OCI-LY7 (cell line): Measurements from ENCODE around the gene MTF2. TPM values are rescaled to one million over a fixed set of nuclear protein-coding genes. Genes with fewer than 3 reads are reported as not detected.

Experiments
- BruUV-seq: library from RNA; stranded (reverse); fragments of 400-500 nt; replicated peaks from 2 replicates; lab custom pipeline; 2021; lab: Mats Ljungman, UMichigan
- CTCF ChIA-PET: fragments of 300-600 bp; sonication (Branson Sonifier 250); formaldehyde crosslinking; loops from one replicate; lab custom pipeline; 2022; ENCODE audit warnings: antibody characterized with exemption; ENCODE audit not compliant: unreplicated experiment; lab: Charles Lee
- POLR2A ChIA-PET: fragments of 300-600 bp; sonication (Branson Sonifier 250); formaldehyde crosslinking; loops from one replicate; lab custom pipeline; 2022; ENCODE audit warnings: antibody characterized with exemption; lab: Charles Lee
- DNase-seq: peaks from one replicate; pipeline ENCODE4 v3.0.0-alpha.2; 2015; ENCODE audit warnings: low spot score
- H2AFZ ChIP-seq: fragments of 200-600 bp; sonication (generic), shearing (Covaris generic); 2 replicates; pipeline ENCODE4 v1.6.1; 2014; ENCODE audit warnings: mild to moderate bottlenecking, antibody characterized with exemption, low read length, moderate library complexity
- H3K27ac ChIP-seq: fragments of 200-600 bp; sonication (generic); 2 replicates; pipeline ENCODE4 v1.5.1; 2014; ENCODE audit warnings: mixed run types, low read depth, mild to moderate bottlenecking, moderate library complexity, low read length, inconsistent platforms; ENCODE audit not compliant: poor library complexity, severe bottlenecking
- H3K36me3 ChIP-seq: fragments of 200-600 bp; sonication (generic); 2 replicates; pipeline ENCODE4 v1.6.1; 2014; ENCODE audit warnings: mild to moderate bottlenecking, antibody characterized with exemption, low read length, moderate library complexity, mixed read lengths; ENCODE audit not compliant: insufficient read depth
- H3K4me1 ChIP-seq: fragments of 200-600 bp; sonication (generic); 2 replicates; pipeline ENCODE4 v1.5.1; 2014; ENCODE audit warnings: mild to moderate bottlenecking, low read length; ENCODE audit not compliant: insufficient read depth, poor library complexity, severe bottlenecking
- H3K4me2 ChIP-seq: fragments of 200-600 bp; sonication (generic); 2 replicates; pipeline ENCODE4 v1.6.1; 2014; ENCODE audit warnings: mild to moderate bottlenecking, low read length
- H3K4me3 ChIP-seq: fragments of 200-600 bp; sonication (generic); 2 replicates; pipeline ENCODE4 v1.5.1; 2014; ENCODE audit warnings: mild to moderate bottlenecking, low read depth, low read length; ENCODE audit not compliant: poor library complexity, severe bottlenecking
- H3K79me2 ChIP-seq: fragments of 200-600 bp; sonication (generic); 2 replicates; pipeline ENCODE4 v1.6.1; 2016; ENCODE audit warnings: low read depth, mild to moderate bottlenecking, low read length, moderate library complexity, mixed read lengths; ENCODE audit not compliant: insufficient read depth
- H3K9me2 ChIP-seq: fragments of 200-600 bp; sonication (generic); 2 replicates; pipeline ENCODE4 v1.6.1; 2016; ENCODE audit warnings: mild to moderate bottlenecking, low read length, mixed read lengths; ENCODE audit not compliant: insufficient read depth
- H3K9me3 ChIP-seq: fragments of 200-600 bp; sonication (generic); 2 replicates; pipeline ENCODE4 v1.6.1; 2014; ENCODE audit warnings: mild to moderate bottlenecking, mixed run types, low read length, mixed read lengths
- H4K20me1 ChIP-seq: fragments of 200-600 bp; sonication (generic); 2 replicates; pipeline ENCODE4 v1.6.1; 2014; ENCODE audit warnings: mild to moderate bottlenecking, antibody characterized with exemption, low read length, moderate library complexity, mixed read lengths; ENCODE audit not compliant: insufficient read depth
- CTCF ChIP-seq: fragments of 200-600 bp; sonication (generic); conservative IDR thresholded peaks from 2 replicates; pipeline ENCODE4 v1.5.1; 2014; ENCODE audit warnings: mild to moderate bottlenecking, antibody characterized with exemption, low read length, moderate library complexity, mixed read lengths
- EZH2phosphoT487 ChIP-seq: fragments of 200-600 bp; sonication (generic); IDR thresholded peaks from 2 replicates; pipeline ENCODE4 v1.6.1; 2018; ENCODE audit warnings: low read depth, borderline replicate concordance, mild to moderate bottlenecking, mixed run types, antibody characterized with exemption, low read length, moderate library complexity, mixed read lengths
- intact Hi-C: fragments of 100-400 bp; cut with micrococcal nuclease; formaldehyde crosslinking; loops from one replicate; pipeline ENCODE4 v1.10.0; 2022; ENCODE audit not compliant: unreplicated experiment
- total RNA-seq, 2 experiments: library from RNA; depleted of rRNA in 1 of 2; stranded (reverse); fragments of >200 nt in 1 of 2; shearing (Covaris generic) in 1 of 2; gene quantifications; 2 replicates each; pipeline ENCODE4 v1.2.3, GENCODE V29; 2014 to 2022

The MTF2 gene
- total RNA-seq, 2 experiments from 2014 or later, result 48.1 to 112 TPM

- Histone ChIP-seq H3K79me2 (peaks cover 50% of the 10 kb centered on the region; the same call in 1 of the 2 replicates), H3K9me2 (no peaks in the 10 kb centered on the region), H4K20me1 (peaks cover 11% of the 10 kb centered on the region; the same call in 1 of the 2 replicates), H3K9me3 (no peaks in the 10 kb centered on the region), H2AFZ (no peak overlapping the region), H3K4me2 (no peak overlapping the region), H3K36me3 (peaks cover 96% of the 10 kb centered on the region), H3K4me3 (no peak overlapping the region), H3K27ac (no peak overlapping the region), H3K4me1 (no peaks in the 10 kb centered on the region)
- intact Hi-C loops, result no loop called here
- no TSS peak for BruUV-seq
- ChIA-PET CTCF (no interaction called here), POLR2A (interaction anchor here (1.3 to 1.8 kb wide), 3 partner anchors 11 to 23 kb away, joined by 3 to 7 read pairs (median 5); no protein-coding TSS in a partner anchor)
- DNase-seq, result no peak
- TF ChIP-seq CTCF, result no peak
- TF ChIP-seq EZH2phosphoT487, result no peak
These were observed 45.7 kb downstream of the MTF2 start for GRCh38 chr1:93124556-93125355.

GRCh38 chr1:93129507-93130099 lies 50.5 kb downstream of the MTF2 start:
- TF ChIP-seq CTCF (no peak), EZH2phosphoT487 (no peak)
- intact Hi-C loops, result no loop called here
- no TSS peak for BruUV-seq
- no peak overlapping the region for H3K27ac ChIP-seq
- H3K79me2 ChIP-seq, result peaks cover 24% of the 10 kb centered on the region; the same call in 1 of the 2 replicates
- 0 out of 2 replicates have a peak, but pooled peaks cover 3% of the 10 kb centered on the region for H4K20me1 ChIP-seq
- ChIA-PET CTCF (no interaction called here), POLR2A (interaction anchor here (1.2 kb wide), 1 partner anchor 13 kb away, joined by 6 read pairs; no protein-coding TSS in a partner anchor)
- no peaks in the 10 kb centered on the region for H3K9me3 ChIP-seq
- H2AFZ ChIP-seq, result no peak overlapping the region
- peaks cover 97% of the 10 kb centered on the region for H3K36me3 ChIP-seq
- no peaks in the 10 kb centered on the region for H3K4me1 ChIP-seq
- DNase-seq, result no peak
- H3K4me3 ChIP-seq, result no peak overlapping the region
- no peaks in the 10 kb centered on the region for H3K9me2 ChIP-seq
- no peak overlapping the region for H3K4me2 ChIP-seq
